MM.1S (cell line): ENCODE data around the gene GFOD1.
"Not testable (repeated sequence)": the region's sequence is repeated elsewhere in the genome, so short reads cannot be mapped to it uniquely, and the experiment has no call there.

ENCODE experiments used
- DNase-seq: peaks from one replicate; pipeline ENCODE4 v3.0.0-alpha.2; 2015
- H2AFZ ChIP-seq: fragments of 300-600 bp; sonication (generic); 2 replicates; pipeline ENCODE4 v1.6.0; 2016; ENCODE audit warnings: antibody characterized with exemption, low read length
- H3F3A ChIP-seq: fragments of 300-600 bp; sonication (generic); 2 replicates; pipeline ENCODE4 v1.6.1; 2016; ENCODE audit warnings: mild to moderate bottlenecking, antibody characterized with exemption, low read length, moderate library complexity, mixed read lengths; ENCODE audit not compliant: insufficient read depth
- H3K27ac ChIP-seq: fragments of 300-600 bp; sonication (generic); 2 replicates; pipeline ENCODE4 v1.5.1; 2016; ENCODE audit warnings: mild to moderate bottlenecking, low read length
- H3K27me3 ChIP-seq: fragments of 300-600 bp; sonication (generic); replicated peaks from 2 replicates; pipeline ENCODE4 v1.6.0; 2016; ENCODE audit warnings: low read length; ENCODE audit not compliant: insufficient read depth
- H3K36me3 ChIP-seq: fragments of 300-600 bp; sonication (generic); replicated peaks from 2 replicates; pipeline ENCODE4 v1.6.1; 2016; ENCODE audit warnings: mild to moderate bottlenecking, low read length, mixed read lengths; ENCODE audit not compliant: insufficient read depth
- H3K4me1 ChIP-seq: fragments of 300-600 bp; sonication (generic); 2 replicates; pipeline ENCODE4 v1.6.1; 2016; ENCODE audit warnings: low read length, mixed read lengths
- H3K4me2 ChIP-seq: fragments of 300-600 bp; sonication (generic); 2 replicates; pipeline ENCODE4 v1.6.0; 2016; ENCODE audit warnings: low read depth, low read length
- H3K4me3 ChIP-seq: fragments of 300-600 bp; sonication (generic); 2 replicates; pipeline ENCODE4 v1.5.1; 2016; ENCODE audit warnings: low read length, mixed read lengths
- H3K79me2 ChIP-seq: fragments of 300-600 bp; sonication (generic); 2 replicates; pipeline ENCODE4 v1.6.1; 2016; ENCODE audit warnings: mixed run types, low read length, mixed read lengths
- H3K9ac ChIP-seq: fragments of 300-600 bp; sonication (generic); 2 replicates; pipeline ENCODE4 v1.6.1; 2016; ENCODE audit warnings: low read length, mixed read lengths
- H3K9me2 ChIP-seq: fragments of 300-600 bp; sonication (generic); replicated peaks from 2 replicates; pipeline ENCODE4 v1.6.1; 2016; ENCODE audit warnings: mild to moderate bottlenecking, low read length, mixed read lengths; ENCODE audit not compliant: insufficient read depth
- H3K9me3 ChIP-seq: fragments of 300-600 bp; sonication (generic); replicated peaks from 2 replicates; pipeline ENCODE4 v1.6.1; 2016; ENCODE audit warnings: mild to moderate bottlenecking, low read length, mixed read lengths; ENCODE audit not compliant: insufficient read depth
- H4K20me1 ChIP-seq: fragments of 300-600 bp; sonication (generic); 2 replicates; pipeline ENCODE4 v1.6.1; 2016; ENCODE audit warnings: mild to moderate bottlenecking, low read length, moderate library complexity, mixed read lengths; ENCODE audit not compliant: insufficient read depth
- CTCF ChIP-seq: fragments of 300-600 bp; sonication (generic); IDR thresholded peaks from 2 replicates; pipeline ENCODE4 v1.5.1; 2016; ENCODE audit warnings: antibody characterized with exemption, low read length, mixed read lengths
- EZH2 ChIP-seq: fragments of 300-600 bp; sonication (generic); optimal IDR thresholded peaks from 2 replicates; pipeline ENCODE3; 2017; ENCODE audit warnings: low read depth, mild to moderate bottlenecking, antibody characterized with exemption, low read length, mixed read lengths
- EZH2phosphoT487 ChIP-seq: fragments of 300-600 bp; sonication (generic); IDR thresholded peaks from 2 replicates; pipeline ENCODE4 v1.6.1; 2018; ENCODE audit warnings: antibody characterized with exemption, low read length

Gene GFOD1

GRCh38 chr6:13327691-13328075 is 159.7 kb downstream of the GFOD1 start:
- H3K79me2 ChIP-seq, result peaks cover 18% of the 10 kb centered on the region
- no peaks in the 10 kb centered on the region for H3K9me3 ChIP-seq
- H3K36me3 ChIP-seq, result no peaks in the 10 kb centered on the region
- DNase-seq, result peak; percentile 40
- H3K9ac ChIP-seq, result peak overlapping the region; percentile 87
- no peaks in the 10 kb centered on the region for H3K27me3 ChIP-seq
- TF ChIP-seq EZH2phosphoT487 (no peak), EZH2 (no peak), CTCF (no peak)
- peak overlapping the region; percentile 66 for H3K4me2 ChIP-seq
- no peaks in the 10 kb centered on the region for H4K20me1 ChIP-seq
- peak overlapping the region; percentile 47 for H2AFZ ChIP-seq
- no peaks in the 10 kb centered on the region for H3K9me2 ChIP-seq
- H3K27ac ChIP-seq, result peak overlapping the region; percentile 80
- peaks cover 32% of the 10 kb centered on the region for H3K4me1 ChIP-seq
- H3F3A ChIP-seq, result peaks cover 16% of the 10 kb centered on the region
- peak overlapping the region; percentile 68 for H3K4me3 ChIP-seq

- not testable (repeated sequence) for H2AFZ ChIP-seq, DNase-seq, H3K36me3 ChIP-seq, H3K9me3 ChIP-seq, H3K4me2 ChIP-seq, H3K4me3 ChIP-seq, H3K27ac ChIP-seq, H3K9me2 ChIP-seq, H3K9ac ChIP-seq, H3K27me3 ChIP-seq, H4K20me1 ChIP-seq
- Histone ChIP-seq H3K4me1 (peaks cover 25% of the 10 kb centered on the region), H3F3A (peaks cover 16% of the 10 kb centered on the region), H3K79me2 (peaks cover 18% of the 10 kb centered on the region)
These were observed 161.3 kb downstream of the GFOD1 start for GRCh38 chr6:13326031-13326586.

DNA sequence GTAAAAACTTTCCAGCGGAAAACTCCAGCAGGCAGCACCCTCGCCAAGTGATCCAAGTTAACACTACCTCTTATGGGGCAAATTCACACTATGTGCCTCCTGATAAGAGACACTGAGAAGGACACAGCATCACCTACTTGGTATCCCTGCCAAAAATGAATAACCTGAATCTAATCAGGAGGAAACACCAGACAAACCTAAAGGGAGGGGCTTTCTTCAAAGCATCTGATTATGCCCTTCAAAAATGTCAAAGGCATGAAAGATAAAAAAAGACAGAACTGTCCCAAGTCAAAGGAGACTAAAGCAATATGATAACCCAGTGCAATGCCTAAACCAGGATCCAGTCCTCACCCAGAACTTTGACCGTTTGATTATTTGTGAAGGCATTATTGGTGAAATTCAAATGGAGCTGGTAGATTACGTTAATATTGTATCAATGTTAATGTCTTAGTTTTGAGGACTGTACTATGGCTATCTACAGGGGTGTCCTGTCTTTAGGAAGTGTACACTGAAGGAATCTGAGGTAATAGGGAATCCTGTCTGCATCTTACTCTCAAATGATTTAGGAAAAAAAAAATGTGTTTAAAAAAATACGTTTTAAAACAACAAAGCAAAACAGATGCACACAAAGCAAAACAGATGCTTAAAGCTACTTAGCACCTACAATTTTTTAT is 167.4 kb downstream of the GFOD1 start:
- Histone ChIP-seq H3K4me3 (no peak overlapping the region), H4K20me1 (no peaks in the 10 kb centered on the region), H2AFZ (no peak overlapping the region), H3K27me3 (no peaks in the 10 kb centered on the region), H3K9me2 (no peaks in the 10 kb centered on the region), H3K4me1 (no peaks in the 10 kb centered on the region), H3K36me3 (peaks cover 13% of the 10 kb centered on the region; the same call in 1 of the 2 replicates), H3K4me2 (no peak overlapping the region), H3F3A (no peaks in the 10 kb centered on the region), H3K27ac (no peak overlapping the region), H3K79me2 (no peaks in the 10 kb centered on the region), H3K9ac (no peak overlapping the region), H3K9me3 (no peaks in the 10 kb centered on the region)
- DNase-seq, result no peak
- TF ChIP-seq EZH2 (no peak), CTCF (no peak), EZH2phosphoT487 (no peak)

DNA sequence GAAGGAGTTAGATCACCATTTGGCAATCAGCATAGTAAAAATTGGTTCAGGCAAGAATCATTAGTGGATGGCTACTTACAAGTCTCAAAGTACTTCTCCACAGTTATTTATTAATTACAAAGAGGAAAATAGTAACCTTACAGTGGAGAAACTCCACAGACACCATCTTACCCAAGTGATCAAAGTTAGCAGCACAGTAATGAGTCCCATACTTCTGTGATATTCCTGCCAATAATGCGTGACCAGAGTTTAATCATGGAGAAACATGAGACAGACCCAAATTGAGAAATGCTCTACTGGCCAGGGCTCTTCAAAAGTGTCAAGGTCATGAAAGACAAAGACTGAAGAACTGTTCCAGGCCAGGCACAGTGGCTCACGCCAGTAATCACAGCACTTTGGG is 168.6 kb downstream of the GFOD1 start:
- Histone ChIP-seq H3K4me1 (no peaks in the 10 kb centered on the region), H3K4me2 (no peak overlapping the region), H2AFZ (no peak overlapping the region), H4K20me1 (no peaks in the 10 kb centered on the region), H3F3A (no peaks in the 10 kb centered on the region), H3K79me2 (no peaks in the 10 kb centered on the region), H3K27me3 (no peaks in the 10 kb centered on the region), H3K4me3 (no peak overlapping the region), H3K36me3 (peaks cover 13% of the 10 kb centered on the region; the same call in 1 of the 2 replicates), H3K9ac (no peak overlapping the region), H3K9me3 (no peaks in the 10 kb centered on the region), H3K9me2 (no peaks in the 10 kb centered on the region), H3K27ac (no peak overlapping the region)
- TF ChIP-seq EZH2phosphoT487 (no peak), CTCF (no peak), EZH2 (no peak)
- DNase-seq, result no peak
